Fibroblast of villous mesenchyme (primary cell): ENCODE data around the gene TPST1. TPM values are rescaled to one million over a fixed set of nuclear protein-coding genes. Genes with fewer than 3 reads are reported as not detected.

ENCODE experiments used
- DNase-seq: peaks from one replicate; pipeline ENCODE4 v3.0.0-alpha.2; 2010; ENCODE audit warnings: low read depth
- H3K4me3 ChIP-seq: 2 replicates; pipeline ENCODE4 v1.5.1; 2011; ENCODE audit warnings: low read depth, mild to moderate bottlenecking, low read length
- total RNA-seq: library from RNA; depleted of rRNA; stranded (reverse); fragments of >200 nt; gene quantifications from 2 replicates; pipeline ENCODE4 v1.2.3, GENCODE V29; 2012
- TF ChIP-seq, protein P1 (sequence below): IDR thresholded peaks from 2 replicates; pipeline ENCODE4 v1.5.1; 2012; ENCODE audit warnings: low read depth, mild to moderate bottlenecking, low read length; ENCODE audit not compliant: insufficient read depth

Gene TPST1
- total RNA-seq, 1 donor: 131 TPM

DNA sequence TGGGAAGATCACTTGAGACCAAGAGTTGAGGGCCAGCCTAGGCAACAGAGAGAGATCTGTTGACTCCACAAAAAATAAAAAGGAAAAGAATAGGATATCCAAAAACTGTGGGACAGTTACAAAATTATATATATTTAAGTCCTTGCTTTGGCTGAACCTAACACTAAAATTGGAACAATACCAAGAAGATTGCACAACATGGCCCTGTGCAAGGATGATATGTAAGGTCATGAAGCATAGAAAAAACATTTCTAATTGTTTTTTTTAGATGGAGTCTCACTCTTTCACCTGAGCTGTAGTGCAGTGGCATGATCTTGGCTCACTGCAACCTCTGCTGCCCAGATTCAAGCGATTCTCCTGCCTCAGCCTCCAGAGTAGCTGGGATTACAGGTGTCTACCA lies 139.0 kb downstream of the TPST1 start:
- TF ChIP-seq, protein P1, sequence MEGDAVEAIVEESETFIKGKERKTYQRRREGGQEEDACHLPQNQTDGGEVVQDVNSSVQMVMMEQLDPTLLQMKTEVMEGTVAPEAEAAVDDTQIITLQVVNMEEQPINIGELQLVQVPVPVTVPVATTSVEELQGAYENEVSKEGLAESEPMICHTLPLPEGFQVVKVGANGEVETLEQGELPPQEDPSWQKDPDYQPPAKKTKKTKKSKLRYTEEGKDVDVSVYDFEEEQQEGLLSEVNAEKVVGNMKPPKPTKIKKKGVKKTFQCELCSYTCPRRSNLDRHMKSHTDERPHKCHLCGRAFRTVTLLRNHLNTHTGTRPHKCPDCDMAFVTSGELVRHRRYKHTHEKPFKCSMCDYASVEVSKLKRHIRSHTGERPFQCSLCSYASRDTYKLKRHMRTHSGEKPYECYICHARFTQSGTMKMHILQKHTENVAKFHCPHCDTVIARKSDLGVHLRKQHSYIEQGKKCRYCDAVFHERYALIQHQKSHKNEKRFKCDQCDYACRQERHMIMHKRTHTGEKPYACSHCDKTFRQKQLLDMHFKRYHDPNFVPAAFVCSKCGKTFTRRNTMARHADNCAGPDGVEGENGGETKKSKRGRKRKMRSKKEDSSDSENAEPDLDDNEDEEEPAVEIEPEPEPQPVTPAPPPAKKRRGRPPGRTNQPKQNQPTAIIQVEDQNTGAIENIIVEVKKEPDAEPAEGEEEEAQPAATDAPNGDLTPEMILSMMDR: no peak
- H3K4me3 ChIP-seq: no peak overlapping the region
- DNase-seq: peak; percentile 84

DNA sequence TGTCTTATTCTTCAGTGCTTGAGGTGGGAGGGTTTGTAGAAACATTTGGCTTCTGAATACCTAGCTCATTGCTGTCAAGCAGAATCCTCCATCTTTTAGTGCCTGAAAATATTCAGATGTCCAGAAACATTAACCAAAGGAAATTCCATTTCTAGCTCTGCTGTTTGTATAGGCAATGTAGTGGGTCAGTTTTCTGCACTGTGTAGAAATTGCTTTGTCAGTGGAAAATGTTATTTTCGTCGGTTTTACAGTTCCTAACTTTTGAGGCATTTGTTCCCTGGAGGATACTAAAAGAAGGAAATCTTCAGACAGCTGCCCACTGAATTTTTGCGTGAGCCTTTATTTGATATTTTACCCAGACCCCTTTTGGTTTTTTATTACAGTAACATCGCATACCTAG lies 143.4 kb downstream of the TPST1 start:
- TF ChIP-seq, protein P1: no peak
- DNase-seq: peak; percentile 42
- H3K4me3 ChIP-seq: no peak overlapping the region

DNA sequence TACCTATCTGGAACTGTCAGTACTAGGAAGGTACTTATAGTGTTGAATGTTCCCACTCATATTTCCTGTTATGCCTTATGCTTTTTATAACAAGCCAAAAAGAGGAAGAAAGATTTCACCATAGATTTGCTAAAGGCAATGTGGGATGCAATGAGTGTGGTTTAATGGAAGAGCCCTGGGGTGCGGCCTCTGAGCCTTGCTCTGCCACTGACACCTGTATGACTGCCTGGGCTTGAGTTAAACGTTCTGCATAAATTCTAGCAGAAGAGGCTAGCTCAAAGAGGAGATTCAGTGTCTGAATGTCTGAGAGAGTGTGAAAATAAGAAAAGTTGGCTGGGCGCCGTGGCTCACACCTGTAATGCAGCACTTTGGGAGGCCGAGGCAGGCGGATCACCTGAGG lies 143.8 kb downstream of the TPST1 start:
- DNase-seq: no peak
- TF ChIP-seq, protein P1: no peak

DNA sequence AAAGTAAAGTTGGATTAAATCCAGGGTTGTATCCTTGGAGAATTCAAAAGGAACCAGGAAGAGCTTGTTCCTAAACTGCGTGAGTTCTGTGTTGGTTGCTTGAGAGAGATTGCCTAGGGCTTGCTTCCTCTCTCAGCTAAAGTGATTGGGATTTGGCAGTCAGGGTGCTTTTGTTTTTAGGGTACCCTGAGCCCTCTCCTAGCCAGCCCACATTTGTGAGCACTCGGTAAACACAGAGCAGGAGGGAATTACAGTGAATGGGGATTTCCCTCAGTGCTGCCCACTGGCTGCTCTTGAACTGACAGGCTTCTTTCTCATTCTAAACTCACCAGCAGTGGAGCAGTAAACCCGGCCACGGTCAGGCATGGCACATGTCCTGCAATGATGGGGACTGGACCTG lies 146.9 kb downstream of the TPST1 start:
- DNase-seq: no peak
- TF ChIP-seq, protein P1: peak; percentile 10
- no peak overlapping the region for H3K4me3 ChIP-seq

More for the DNA sequence above, 143.8 kb downstream of the TPST1 start:
- no peak overlapping the region for H3K4me3 ChIP-seq

DNA sequence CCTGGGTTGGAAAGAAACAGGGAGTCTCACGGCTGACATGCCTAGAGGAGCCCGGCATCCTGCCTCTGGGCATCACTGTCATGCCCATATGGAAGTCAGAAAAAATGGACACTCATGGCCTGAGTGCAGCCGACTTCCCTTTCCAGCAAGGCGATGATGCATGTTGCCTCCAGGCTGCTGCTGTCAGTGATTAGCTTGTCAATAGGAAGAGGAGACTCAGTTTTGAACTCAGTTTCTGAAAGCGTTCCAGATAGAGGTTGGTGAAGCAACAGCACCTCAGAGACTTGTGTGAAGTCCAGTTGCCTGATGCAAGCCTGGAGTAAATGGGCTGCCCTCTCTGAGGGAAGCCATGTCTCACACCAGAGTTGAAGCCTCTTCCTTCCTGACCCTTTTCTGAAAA lies 148.4 kb downstream of the TPST1 start:
- peak; percentile 46 for DNase-seq
- no peak overlapping the region for H3K4me3 ChIP-seq
- TF ChIP-seq, protein P1: no peak

DNA sequence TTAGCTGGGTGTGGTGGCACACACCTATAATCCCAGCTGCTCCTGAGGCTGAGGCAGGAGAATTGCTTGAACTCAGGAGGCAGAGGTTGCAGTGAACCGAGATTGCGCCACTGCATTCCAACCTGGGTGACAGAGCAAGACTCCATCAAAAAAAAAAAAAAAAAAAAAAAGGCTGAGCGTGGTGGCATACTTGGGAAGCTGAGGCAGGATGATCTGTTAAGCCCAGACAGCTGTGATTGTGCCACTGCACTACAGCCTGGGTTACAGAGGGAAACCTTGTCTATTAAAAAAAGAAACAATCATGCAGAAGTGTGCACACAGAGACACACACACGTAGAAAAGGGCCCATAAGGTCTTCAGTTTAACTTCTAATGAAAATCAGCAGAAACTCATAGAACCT lies 150.6 kb downstream of the TPST1 start:
- peak; percentile 41 for DNase-seq
- TF ChIP-seq, protein P1: no peak
- no peak overlapping the region for H3K4me3 ChIP-seq

DNA sequence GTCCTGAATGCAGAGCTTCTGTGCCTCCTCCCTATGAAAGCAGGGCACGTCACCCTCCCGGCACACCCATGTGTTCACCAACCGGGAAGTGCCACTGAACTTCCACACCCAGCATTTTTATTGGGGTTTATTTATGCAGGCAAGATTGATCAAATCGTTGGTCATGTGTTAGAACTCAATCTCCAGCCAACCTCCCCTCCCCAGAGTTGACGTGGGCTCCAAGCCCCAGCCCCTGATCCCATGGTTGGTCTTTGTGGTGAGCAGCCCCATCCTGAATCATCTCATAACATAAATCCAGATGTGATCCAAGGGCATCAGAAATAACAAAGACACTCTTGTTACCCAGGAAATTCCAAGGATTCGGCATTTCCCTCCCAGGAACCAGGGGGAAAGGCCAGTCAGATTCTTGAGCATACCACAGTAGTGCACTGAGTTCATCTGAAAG lies 151.2 kb downstream of the TPST1 start:
- no peak overlapping the region for H3K4me3 ChIP-seq
- TF ChIP-seq, protein P1: no peak
- peak; percentile 70 for DNase-seq
